GM18511 (cell line): ENCODE results near the gene EP400.

Experiments used
- ATAC-seq: cut with Tn5 transposase; IDR thresholded peaks from one replicate; pipeline ENCODE4 v1.9.1; 2021; ENCODE audit warnings: mild to moderate bottlenecking, moderate library complexity; ENCODE audit not compliant: unreplicated experiment

EP400 gene

DNA sequence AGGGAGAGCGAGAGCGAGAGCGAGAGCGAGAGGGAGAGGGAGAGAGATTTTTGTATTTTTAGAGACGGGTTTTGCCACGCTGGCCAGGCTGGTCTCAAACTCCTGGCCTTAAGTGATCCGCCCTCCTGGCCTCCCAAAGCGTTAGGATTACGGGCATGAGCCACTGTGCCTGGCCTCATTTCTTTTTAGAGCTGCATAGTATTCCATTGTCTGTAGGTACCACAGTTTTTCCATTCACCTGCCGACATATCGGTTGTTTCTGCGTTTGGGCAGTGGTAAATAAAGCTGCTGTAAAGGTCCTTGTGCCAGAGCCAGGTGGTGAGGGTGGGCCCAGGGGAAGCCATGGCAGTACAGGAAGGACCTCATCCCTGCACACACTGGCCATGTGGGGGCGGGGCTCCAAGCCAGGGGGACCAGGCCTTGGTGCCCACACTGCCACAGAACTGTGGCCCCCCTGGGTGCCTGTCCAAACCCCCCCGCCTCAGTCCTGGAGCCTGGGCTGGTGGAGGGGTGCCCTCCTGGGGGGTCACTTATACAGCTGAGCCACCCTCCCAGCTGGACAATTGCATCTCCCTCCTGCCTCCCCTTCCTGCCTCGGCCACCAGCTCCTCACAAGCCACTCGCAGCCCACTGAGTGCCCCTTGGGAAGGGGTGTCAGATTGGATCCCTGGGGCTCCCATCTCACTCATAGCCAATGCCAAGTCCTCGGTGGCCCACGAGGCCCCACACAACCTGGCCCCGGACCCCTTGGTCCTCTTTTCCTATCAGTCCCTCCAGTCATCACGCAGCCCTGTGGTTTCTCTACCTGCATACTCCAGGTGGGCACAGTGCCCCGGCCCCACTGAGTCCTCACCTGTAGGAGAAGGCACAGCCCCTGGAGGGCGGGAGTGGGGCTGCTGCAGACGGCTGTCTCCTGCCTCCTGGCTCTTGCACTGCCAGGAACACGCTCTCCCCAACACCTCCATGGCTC lies 22.3 kb upstream of the EP400 start:
- no peak for ATAC-seq

- peak; percentile 16 for ATAC-seq
Measured at GRCh38 chr12:131928080-131928710, 21.5 kb upstream of the EP400 start.

GRCh38 chr12:131928711-131929580 lies 20.8 kb upstream of the EP400 start, which contains the start of gene PUS1:
PUS1 (plus strand) TSS chr12:131929276; CDS start chr12:131929723, 447 bp downstream.
- peak; percentile 73 for ATAC-seq

DNA sequence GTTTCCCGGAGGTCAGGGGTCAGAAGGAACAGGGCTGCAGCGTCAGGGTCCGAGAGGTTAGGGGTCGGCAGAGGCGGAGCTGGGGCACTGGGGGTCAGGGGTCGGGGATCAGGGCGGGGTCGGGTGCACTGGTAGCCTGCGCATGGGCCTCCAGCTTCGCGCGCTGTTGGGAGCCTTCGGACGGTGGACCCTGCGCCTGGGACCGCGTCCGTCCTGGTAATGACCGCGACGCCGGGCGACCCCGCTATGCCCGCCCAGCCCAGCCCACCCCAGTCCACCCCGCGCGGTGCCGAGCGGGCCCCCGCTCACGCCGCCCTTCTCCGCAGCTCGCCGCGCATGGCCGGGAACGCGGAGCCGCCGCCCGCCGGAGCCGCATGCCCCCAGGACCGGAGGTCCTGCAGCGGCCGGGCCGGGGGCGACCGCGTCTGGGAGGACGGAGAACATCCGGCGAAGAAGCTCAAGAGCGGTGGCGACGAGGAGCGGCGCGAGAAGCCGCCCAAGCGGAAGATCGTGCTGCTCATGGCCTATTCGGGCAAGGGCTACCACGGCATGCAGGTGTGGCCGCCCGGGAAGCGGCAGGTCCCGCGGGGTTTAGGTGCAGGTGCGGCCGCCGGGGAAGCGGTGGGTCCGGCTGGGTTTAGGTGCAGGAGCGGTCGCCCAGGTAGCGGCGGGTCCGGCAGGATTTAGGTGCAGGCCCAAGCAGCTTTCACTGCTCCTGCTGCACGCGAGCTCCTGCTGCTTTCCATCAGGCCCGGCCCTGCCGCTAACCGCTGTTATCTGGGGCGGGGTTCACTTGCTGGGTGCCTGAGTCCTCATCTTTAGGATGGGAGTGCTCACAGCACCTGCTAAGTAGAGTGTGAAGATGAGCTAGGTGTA lies 19.9 kb upstream of the EP400 start:
- peak; percentile 26 for ATAC-seq

- no peak for ATAC-seq
Measured at GRCh38 chr12:131930510-131930909, 19.2 kb upstream of the EP400 start.

DNA sequence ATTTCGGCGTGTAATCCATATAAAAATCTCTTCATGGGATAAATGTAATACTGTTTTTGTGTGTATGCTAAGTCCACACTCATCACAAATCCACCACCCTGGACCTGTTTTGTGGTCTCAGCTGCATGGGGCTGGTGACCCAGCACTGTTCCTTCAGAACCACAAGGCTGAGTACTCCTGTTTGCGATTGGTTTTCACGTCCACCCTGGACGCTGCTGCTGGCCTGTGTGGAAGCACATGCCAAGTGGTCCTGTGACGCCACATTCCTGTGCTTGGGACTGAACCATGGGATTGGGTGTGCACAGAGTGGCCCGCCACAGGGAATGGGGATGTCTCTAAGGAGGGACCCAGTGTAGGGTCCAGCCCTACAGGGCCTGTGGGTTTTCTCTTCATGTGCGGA lies 16.4 kb upstream of the EP400 start:
- ATAC-seq, result no peak

GRCh38 chr12:131934535-131934934 lies 15.2 kb upstream of the EP400 start:
- no peak for ATAC-seq

GRCh38 chr12:131938082-131938481 lies 11.7 kb upstream of the EP400 start:
- no peak for ATAC-seq

DNA sequence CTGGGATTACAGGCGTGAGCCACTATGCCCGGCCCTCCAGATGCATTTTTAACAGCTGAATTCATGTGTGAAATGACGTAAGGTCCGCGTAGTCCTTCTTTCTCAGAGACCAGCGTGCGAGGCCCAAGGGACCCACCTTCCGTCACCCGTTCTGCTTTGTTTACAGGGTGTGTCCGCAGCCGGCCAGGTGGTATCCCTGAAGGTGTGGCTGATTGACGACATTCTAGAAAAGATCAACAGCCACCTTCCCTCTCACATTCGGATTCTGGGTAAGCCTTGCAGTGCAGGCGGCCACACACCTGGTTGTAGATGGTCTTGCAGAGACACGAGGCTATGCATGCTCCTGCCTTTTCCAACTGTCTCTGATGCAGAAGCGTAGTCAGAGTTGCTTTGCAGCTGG lies 10.7 kb upstream of the EP400 start:
- no peak for ATAC-seq

GRCh38 chr12:131940141-131940547 lies 9.6 kb upstream of the EP400 start:
- no peak for ATAC-seq

- no peak for ATAC-seq
Measured at GRCh38 chr12:131941116-131941986, 8.4 kb upstream of the EP400 start.

DNA sequence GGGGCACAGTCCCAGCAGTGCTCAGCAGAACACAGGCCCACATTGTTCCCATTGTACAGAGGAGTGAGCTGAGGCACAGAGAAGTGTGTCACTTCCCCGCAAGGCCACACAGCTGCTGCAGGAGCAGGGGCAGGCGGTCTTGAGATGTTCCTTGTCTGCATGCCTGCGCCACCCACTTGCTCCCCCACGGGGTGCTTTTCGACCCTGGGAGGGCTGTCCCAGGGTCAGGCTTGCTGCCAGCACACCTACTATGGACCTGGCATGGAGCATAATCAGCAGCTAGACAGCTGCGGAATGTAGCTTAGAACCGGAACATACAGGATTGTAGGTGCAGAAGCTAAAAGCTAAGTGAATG lies 7.8 kb upstream of the EP400 start:
- no peak for ATAC-seq

- no peak for ATAC-seq
Measured at GRCh38 chr12:131942671-131943070, 7.1 kb upstream of the EP400 start.

GRCh38 chr12:131943389-131943788 lies 6.4 kb upstream of the EP400 start:
- ATAC-seq, result no peak

DNA sequence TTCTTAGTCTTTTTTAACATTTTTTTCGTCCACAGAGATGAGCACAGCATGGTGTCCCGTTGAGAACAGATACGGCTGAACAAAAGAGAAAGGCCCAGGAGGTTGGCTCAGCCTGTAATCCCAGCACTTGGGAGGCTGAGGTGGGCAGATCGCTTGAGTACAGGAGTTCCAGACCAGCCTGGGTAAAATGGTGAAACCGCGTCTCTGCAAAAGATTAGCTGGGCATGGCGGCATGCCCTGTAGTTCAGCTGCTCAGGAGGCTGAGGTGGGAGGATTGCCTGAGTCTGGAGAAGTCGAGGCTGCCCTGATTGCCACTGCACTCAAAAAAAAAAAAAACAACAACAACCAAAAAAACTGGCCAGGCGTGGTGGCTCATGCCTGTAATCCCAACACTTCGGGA lies 5.9 kb upstream of the EP400 start:
- ATAC-seq, result no peak

GRCh38 chr12:131944601-131945251 lies 5.0 kb upstream of the EP400 start:
- ATAC-seq, result no peak

GRCh38 chr12:131946757-131947156 lies 3.0 kb upstream of the EP400 start:
- no peak for ATAC-seq

DNA sequence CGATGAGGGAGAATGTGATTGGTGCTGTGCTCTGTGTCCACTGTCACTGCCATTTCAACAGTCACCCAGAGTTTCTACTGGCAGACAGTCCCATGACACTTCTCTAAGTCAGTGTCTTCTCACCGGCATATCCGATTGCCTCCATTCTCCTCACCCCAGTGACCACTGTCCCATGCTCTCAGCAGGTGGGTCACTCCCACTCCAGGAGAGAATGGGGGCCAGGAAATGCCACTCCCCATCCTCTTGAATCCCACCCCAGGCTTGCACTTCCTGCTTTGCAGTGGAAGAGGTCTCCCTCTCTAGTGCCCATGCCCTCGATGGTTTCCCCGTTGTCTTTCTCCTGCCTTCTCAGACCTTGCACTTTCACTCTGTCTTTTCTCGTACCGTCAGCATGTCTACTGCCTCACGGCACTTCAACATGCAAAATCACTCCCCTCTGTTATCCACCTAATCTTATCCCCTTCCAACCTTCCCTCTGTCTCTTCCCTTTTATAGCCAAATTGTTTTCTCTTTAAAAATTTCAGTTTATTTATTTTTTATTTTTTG lies 2.2 kb upstream of the EP400 start:
- no peak for ATAC-seq
